K562 (cell line): ENCODE results near the gene FAM227B.

Experiments
- ESRRA ChIP-seq: fragments of 450-650 bp; IDR thresholded peaks from 2 replicates; pipeline ENCODE4 v1.6.1; 2014; ENCODE audit warnings: low read depth, mild to moderate bottlenecking, moderate library complexity, borderline replicate concordance
- TF ChIP-seq, protein P1 (sequence below): IDR thresholded peaks from 2 replicates; pipeline ENCODE4 v1.6.1; 2011; ENCODE audit warnings: borderline replicate concordance, low read depth, mild to moderate bottlenecking, moderate library complexity, low read length; ENCODE audit not compliant: insufficient read depth, poor library complexity, severe bottlenecking

DNA sequence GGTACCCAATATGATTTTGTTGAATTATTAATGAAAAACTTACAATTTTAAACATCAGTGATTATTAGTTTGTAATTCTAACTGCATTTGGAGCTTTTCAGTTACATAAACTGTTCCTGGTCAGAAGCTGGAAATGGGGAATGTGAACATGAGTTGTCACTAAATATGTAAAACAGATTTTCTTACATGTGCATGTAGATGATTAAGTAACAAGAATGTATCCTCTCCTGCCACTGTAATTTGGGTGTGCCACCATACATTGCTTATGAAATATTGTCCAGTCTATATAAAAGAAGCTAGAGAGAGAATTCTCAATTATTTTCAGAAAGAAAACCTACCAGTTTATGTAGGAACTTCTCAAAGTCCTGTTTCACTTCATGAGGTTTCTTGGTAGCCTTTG, 289.2 kb downstream of the FAM227B start:
- no peak for TF ChIP-seq ESRRA
- TF ChIP-seq, protein P1, sequence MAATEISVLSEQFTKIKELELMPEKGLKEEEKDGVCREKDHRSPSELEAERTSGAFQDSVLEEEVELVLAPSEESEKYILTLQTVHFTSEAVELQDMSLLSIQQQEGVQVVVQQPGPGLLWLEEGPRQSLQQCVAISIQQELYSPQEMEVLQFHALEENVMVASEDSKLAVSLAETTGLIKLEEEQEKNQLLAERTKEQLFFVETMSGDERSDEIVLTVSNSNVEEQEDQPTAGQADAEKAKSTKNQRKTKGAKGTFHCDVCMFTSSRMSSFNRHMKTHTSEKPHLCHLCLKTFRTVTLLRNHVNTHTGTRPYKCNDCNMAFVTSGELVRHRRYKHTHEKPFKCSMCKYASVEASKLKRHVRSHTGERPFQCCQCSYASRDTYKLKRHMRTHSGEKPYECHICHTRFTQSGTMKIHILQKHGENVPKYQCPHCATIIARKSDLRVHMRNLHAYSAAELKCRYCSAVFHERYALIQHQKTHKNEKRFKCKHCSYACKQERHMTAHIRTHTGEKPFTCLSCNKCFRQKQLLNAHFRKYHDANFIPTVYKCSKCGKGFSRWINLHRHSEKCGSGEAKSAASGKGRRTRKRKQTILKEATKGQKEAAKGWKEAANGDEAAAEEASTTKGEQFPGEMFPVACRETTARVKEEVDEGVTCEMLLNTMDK = no peak
